Activated gamma-delta T cell (primary cell): ENCODE results near the gene SLC27A3.

Experiments used
- DNase-seq: peaks from one replicate; lab custom pipeline; 2025; lab: John Stamatoyannopoulos, UW

Gene SLC27A3

DNA sequence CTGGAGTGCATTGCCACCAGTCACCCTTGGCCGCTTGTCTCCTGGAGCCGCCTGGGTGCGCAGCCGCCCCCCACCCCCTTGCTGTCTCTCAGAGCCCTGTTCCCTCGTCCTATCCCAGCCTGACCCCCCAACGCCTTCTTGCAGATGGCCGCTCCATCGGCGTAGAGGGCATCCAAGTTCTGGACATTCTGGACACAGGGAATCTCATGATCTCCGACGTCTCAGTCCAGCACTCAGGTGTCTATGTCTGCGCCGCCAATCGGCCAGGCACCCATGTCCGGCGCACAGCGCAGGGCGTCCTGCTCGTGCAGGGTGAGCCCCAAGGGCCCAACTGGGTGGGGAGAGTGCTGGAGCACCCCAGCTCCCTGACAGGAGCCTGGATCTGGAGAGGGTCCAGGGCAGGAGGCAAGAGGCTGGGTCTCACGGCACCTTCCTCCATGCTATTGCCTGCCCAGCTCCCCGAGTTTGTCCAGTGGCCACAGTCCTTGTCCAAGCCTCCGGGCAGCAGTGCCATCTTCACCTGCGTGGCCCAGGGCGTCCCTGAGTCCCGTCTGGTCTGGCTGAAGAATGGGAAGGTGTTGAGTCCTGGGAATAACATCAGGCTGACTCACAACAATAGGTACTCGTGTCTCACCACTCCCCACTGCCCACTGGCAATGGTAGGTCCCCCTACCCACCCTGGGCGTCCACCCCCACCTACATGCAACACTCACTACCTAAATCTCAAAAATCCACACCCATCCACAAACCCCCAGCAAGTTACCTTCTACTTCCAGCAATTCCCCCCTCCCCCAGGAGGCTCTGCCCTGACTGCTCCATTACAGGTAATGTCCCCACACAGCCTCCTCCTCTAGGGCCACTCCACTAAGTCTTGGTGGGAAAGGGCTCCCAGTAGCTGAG lies 24.6 kb downstream of the SLC27A3 start:
- no peak for DNase-seq

GRCh38 chr1:153800516-153800915 lies 25.3 kb downstream of the SLC27A3 start:
- DNase-seq = no peak

DNA sequence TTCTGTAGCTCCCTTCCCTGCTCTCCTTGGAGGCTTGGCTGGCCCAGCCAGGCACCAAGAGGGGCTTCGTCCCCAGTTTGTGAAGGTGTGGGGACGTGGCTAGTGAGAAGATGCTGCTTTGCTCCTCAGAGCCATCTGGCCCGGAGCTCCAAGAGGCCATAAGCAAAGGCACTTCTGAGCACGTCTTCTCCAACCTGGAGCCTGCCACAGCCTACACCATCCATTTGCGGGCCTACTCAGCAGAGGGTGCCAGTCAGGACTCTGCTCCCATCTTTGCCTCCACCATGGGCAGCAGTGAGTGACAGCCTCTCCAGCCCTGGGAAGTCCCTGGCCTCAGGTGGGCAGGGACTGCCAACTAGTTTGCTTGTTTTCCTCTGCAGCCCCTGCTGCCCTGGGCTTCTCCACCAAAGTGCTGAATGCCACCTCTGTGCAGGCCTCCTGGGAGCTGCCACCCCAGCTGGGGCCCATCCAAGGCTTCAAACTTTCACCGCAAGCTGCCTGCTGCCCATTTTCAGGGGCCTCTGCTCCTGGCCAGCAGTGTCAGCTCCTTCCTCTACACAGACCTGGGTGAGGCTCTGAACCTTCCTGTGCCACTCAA lies 25.9 kb downstream of the SLC27A3 start:
- no peak for DNase-seq

DNA sequence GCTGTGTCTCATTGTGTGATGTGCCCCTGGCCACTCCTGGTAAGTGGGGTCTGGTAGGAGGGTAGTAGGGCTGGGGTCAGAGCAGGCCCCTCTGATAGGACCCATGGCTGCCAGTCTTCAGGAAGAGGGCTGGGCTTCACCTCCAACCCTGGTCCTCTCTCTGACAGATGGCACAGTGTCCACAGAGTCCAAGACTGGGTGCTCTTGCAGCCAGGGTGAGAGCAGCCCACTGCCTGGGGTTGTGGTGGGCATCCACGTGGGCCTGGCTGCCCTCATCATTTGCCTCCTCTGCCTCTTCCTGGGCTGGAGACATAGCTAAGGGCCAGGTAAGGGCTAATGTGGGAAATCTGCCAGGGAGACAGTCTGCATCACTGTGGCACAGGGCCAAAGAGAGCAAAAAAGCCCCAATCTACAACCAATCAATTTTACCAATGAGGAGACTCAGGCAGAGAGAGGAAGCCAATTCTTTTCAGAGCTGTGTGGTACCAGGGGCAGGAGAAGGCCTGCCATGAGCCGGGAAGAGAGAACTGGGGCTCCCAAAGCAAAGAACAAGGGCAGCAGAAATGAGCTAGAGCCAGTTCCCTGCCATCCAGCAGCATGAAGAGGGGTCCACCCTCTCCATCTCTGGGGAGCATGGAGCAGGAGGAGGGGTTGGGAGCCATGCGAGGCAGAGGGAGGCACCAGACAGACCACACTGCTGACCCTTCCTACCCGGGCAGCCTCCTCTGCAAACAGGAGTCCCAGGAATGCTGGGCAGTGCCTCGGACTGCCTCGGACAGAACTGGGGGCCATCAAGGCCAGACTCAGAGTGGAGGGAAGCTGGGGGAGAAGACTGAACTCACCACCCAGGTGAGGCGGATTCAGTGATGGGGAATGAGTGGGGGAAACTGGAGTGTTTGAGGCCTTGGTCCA lies 26.8 kb downstream of the SLC27A3 start:
- DNase-seq = no peak

GRCh38 chr1:153803470-153804056 lies 28.4 kb downstream of the SLC27A3 start:
- DNase-seq = no peak

DNA sequence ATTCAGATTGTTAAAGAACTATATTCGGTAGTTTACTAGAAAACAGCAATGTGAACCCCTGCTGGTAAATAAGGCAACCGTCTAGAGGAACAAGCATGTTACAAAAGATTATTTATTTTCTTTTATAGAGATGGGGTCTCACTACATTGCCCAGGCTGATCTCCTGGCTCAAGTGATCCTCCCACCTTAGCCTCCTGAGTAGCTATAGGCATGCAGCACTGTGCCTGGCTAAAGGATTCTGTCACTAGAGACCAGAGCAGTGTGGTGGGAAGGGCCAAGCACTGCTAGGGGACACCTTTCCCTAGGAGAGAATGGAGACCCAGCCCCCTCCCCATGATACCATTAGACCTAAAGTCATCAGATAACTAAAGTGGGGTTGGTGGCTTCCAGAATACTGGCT lies 28.9 kb downstream of the SLC27A3 start:
- DNase-seq = no peak

GRCh38 chr1:153805042-153805745 lies 30.0 kb downstream of the SLC27A3 start:
- no peak for DNase-seq

- DNase-seq = no peak
Observed at GRCh38 chr1:153805886-153806719, 30.9 kb downstream of the SLC27A3 start.

- DNase-seq = no peak
Observed at GRCh38 chr1:153816283-153816889, 41.2 kb downstream of the SLC27A3 start.

DNA sequence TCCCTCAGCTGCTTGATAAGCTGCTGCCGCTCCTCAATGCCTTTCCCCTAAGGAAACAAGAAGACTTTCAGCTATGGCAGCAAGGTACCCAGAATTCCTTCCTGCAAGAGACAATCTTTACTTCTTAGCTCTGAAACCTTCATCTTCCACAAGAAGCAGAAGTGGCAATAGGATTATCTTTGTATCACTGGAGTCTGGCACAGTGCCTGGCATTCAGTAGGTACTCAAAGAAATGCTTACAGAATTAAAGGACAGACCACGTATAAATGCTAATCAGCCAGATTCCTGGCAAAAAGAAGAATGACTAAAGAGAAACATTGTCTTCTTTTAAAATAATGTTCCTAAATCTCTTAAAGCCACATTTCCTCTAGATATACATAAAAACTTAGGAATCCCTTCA lies 43.7 kb downstream of the SLC27A3 start:
- DNase-seq = no peak

DNA sequence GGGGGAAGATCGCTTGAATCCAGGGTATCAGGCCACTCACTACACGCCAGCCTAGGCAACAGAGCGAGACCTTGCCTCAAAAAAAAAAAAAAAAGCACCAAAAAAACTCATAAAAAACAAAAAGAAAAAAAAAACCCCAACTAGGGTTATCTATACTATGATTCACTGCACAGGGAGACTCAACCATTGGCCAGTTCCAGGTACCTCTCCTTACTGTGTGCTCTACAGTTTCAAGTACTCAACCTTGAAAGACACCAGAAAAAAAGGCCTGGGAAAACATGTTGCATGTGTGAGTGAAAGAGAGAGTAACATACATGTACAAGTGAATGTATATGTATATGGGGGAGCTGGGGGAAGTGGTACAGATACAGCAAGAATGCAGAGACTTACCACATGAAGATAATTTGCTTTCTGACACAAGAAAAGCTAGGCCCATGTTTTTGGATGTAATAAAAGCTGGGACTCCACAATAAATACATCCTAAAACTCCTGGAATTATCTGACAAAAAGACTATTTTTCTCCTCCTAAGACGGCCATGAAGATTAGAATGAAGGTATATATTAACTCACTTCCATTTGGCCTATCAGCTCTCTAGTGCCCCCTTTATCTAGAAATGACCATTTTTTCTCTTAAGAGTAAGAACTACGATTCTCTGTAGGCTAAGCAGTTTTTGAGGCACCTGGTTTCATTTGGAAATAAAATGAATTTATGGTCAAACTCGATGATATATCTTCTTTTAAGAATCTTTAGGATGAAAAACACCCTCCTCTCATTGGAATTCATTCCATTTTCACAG lies 52.2 kb downstream of the SLC27A3 start:
- DNase-seq = no peak
